ENCODE measurements around the gene TGFBRAP1.

The TGFBRAP1 gene

DNA sequence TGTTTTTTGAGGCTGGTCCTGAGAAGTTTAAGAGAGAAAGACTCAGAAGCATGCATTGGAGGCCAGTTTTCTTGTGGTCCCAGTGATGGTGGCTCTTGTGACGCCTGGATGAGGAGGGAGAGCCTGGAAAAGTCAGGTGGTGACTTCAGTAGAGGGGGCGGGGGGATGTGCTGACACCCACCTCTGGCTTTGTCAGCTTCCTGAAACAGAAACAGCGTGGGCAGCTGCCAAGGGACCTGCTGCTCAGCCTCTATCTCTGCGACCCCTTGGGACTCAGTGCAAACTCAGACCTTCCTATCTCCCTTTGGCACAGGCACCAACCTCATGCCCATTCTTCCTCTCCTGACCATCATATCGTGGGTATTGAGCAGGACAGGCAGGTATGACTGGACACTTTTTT, 6.4 kb downstream of the TGFBRAP1 start:
- no peak for DNase-seq (ENCODE audit: low read depth, low spot score)
- no peak overlapping the region for H3K4me3 ChIP-seq (ENCODE audit: low read length)

DNA sequence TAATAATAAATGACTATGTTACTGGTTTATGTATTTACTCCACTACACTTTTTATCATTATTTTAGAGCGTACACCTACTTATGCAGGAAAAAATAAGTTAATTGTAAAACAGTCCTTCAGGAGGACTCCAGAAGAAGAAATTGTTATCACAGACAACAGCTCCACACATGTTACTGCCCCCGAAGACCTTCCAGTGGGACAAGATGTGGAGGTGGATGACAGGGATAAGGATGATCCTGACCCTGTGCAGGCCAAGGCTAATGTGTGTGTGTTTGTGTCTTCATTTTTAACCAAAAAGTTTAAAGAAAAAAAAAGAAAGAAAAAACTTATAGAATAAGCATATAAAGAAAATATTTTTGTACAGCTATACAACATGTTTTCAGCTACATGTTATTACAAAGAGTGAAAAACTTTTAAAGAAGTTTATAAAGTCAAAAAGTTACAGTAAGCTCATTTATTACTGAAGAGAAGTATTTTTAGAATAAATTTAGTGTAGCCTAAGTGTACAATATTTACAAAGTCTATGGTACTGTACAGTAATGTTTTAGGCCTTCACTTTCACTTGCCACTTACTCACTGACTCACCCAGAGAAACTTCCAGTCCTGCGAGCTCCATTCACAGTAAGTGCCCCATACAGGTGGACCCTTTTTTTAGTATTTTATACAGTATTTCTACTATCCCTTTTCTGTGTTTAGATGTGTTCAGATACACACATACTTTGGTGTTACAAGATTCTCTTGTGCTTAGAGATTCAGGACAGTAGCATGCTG, 7.5 kb downstream of the TGFBRAP1 start:
- H3K4me3 ChIP-seq (ENCODE audit: low read length), result no peak overlapping the region
- no peak for DNase-seq (ENCODE audit: low read depth, low spot score)

DNA sequence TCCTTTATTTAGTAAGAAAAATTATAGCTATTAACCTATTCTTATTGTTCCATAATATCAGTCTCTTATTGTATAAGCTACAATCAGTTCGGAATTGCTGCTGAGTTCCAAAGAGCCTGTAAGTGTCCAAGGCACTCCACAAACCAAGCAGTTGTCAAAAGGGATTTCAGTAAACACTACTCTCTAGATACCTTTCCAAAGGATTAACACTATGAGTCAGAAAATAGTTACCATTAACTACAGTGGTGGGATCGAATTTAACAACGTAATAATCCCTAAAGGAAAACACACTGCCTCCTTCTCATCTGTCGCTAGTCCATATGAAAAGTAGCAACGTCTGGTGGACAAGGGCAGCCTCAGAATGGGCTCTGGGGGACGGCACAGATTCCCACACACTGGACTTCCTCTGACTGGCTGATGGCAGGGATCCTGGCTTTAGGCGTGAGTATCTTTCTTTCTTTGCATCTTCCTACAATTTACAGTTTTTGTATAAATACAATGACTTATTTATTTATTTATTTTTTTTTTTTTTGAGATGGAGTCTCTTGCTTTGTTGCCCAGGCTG, 8.8 kb downstream of the TGFBRAP1 start:
- no peak for DNase-seq (ENCODE audit: low read depth, low spot score)
- H3K4me3 ChIP-seq (ENCODE audit: low read length), result no peak overlapping the region

DNA sequence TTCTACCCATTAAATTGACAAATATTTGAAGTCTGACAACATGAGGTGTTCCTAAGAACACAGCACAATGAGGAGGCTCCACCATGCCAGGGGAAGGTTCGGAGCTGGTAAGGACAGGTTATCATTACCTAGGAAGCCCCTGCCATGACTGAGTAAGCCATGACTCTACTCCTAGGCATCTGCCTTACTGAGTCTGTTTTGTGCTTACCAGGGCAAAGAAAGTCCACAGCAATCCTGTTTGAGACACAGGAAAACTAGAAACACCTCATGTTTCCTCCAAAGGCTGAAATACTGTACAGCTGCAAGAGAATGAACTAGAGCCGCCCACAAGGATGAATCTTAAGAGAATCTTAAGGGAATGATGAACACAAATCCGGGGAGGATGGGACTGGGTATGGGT, 11.6 kb downstream of the TGFBRAP1 start:
- no peak for DNase-seq (ENCODE audit: low read depth, low spot score)
- no peak overlapping the region for H3K4me3 ChIP-seq (ENCODE audit: low read length)

DNA sequence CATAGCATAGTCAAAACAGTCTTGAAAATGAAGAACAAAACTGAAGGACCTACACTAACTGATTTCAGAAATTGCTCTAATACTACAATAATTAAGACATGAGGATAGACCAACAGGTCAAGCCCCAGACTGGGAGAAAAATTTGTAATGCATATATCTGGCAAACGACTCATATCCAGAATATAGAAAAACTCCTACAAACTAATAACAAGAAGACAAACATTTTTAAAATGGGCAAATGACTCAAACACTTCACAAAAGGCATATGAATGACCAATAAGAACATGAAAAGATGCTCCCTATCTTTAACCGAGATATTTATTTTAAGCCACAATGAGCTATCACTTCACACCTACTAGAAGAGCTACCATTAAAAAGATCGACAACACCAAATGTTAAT, 14.2 kb downstream of the TGFBRAP1 start:
- no peak overlapping the region for H3K4me3 ChIP-seq (ENCODE audit: low read length)
- no peak for DNase-seq (ENCODE audit: low read depth, low spot score)

DNA sequence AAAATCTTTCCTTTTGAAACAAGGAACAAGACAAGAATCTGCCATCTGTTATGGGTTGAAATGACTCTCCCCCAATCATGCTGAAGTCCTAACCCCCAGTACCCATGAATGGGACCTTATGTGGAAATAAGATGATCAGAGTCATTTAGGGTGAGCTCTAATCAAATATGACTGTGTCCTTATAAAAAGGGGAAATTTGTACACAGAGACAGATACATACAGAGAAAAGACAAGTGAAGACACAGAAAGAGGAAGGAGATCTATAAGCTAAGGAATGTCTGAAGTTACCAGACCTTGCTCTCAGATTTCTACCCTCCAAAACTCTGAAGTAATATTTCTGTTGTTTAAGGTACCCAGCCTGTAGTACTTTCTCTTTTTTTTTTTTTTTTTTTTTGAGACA, 15.7 kb downstream of the TGFBRAP1 start:
- no peak overlapping the region for H3K4me3 ChIP-seq (ENCODE audit: low read length)
- no peak for DNase-seq (ENCODE audit: low read depth, low spot score)

DNA sequence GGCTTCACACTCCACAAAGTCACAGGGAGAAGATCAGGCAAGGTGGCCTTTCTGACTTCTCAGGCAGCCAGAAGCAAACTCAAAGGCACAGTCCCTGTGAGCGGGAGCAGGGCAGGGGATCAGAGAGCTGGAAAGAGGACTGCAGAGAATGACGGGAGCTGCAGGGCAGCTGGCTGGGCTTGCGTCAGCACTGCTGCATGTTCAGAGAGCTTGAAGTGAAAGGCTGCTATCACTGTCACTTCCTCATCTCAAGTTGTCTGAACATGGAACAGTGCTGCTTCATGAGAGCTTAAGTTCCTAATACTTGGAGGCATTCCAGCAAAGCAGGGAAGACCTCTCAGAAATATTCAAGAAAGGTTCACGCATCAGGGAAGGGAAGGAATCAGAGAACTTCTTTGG, 20.4 kb downstream of the TGFBRAP1 start:
- no peak overlapping the region for H3K4me3 ChIP-seq (ENCODE audit: low read length)
- no peak for DNase-seq (ENCODE audit: low read depth, low spot score)

DNA sequence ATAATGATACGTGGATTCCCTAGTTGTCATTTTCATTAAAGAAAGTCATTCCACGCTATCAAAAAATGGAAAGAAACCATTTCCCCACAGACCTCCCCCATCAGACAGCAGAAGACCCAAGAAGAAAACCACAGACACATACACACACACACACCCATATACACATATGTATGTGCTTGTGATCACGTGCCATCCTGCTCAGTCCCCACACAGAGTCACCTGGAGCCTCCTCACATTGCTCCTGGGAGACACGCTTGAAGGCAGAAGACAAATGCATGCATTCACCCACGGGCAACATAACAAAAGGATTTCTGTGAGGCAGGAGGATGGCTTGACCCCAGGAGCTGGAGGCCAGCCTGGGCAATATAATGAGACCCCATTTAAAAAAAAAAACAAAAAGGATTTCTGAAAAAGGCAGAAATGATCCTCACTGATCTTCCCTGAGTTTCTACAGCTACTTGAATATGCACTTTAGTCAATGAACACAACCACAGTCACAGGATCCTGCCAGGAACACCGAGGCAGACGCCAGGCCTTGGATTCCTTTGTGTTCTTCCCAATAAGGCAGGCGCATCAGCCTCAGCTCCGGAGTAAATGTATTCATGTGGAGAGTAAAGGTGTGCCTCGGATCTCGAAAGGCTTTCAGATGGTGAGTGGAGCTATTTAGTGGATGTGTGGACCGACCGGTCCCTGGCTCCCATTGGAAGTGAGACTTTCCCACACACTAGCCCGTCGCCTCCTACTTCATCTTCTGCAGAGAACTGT, 21.0 kb downstream of the TGFBRAP1 start:
- peak; percentile 60 for DNase-seq (ENCODE audit: low read depth, low spot score)
- H3K4me3 ChIP-seq (ENCODE audit: low read length), result no peak overlapping the region

DNA sequence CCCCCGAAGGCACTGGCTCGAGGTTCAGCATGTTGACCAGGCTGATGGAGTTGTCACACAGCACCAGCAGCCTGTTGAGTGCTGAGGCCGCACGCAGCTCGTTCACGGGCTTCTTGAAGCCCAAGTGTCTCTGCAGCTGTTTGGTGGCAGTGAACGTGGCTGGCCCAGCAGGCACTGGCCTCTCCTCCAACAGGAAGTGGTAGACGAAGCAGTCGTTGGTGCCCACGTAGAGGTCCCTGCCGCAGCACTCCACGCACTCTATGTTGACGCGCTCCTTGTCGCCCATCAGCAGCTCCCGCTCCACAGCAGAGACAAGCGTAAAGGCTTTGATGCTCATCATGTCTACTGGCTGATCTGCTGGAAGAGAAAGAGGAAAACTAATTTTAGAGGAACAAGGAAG, 21.6 kb downstream of the TGFBRAP1 start:
- H3K4me3 ChIP-seq (ENCODE audit: low read length), result no peak overlapping the region
- peak; percentile 60 for DNase-seq (ENCODE audit: low read depth, low spot score)

DNA sequence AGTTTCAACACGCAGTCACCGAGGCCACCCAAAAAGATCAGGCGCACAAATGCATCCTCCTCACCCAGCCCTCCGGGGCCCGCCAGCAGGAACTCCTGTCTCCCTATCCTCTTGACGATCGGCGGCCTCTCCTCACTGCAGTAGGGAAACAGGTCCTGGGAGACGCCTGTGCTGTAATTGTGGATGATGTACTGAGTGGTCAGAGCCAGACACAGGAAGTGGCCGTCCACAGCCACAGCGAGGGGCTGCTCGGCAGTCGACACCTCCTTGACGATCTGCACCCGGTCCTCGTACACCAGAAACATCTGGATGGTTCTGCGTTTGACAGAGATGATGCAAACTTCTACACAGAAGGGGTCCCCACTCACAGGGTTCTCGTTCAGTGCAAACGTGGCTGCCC, 22.0 kb downstream of the TGFBRAP1 start:
- no peak overlapping the region for H3K4me3 ChIP-seq (ENCODE audit: low read length)

DNA sequence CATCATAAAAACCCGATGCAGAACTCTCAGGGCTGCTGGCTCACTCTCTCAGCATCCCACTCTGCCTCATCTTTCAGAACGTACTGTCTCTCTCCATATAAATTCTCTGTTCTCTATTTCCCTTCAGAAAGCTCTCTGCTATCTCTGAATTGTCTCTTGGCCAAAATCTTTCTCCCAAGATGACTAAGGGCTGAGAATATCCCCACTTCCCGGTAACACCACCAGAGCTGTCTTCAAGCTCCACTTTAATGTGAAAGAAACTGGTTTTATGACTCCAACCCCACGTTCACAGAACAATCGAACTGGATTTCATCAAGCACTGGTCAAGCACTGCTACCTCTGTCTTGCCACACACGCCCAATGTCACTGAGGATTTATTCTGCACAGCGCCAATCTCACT, 22.4 kb downstream of the TGFBRAP1 start:
- no peak overlapping the region for H3K4me3 ChIP-seq (ENCODE audit: low read length)
- no peak for DNase-seq (ENCODE audit: low read depth, low spot score)

More for the DNA sequence above, 22.0 kb downstream of the TGFBRAP1 start:
- DNase-seq (ENCODE audit: low read depth, low spot score), result no peak

DNA sequence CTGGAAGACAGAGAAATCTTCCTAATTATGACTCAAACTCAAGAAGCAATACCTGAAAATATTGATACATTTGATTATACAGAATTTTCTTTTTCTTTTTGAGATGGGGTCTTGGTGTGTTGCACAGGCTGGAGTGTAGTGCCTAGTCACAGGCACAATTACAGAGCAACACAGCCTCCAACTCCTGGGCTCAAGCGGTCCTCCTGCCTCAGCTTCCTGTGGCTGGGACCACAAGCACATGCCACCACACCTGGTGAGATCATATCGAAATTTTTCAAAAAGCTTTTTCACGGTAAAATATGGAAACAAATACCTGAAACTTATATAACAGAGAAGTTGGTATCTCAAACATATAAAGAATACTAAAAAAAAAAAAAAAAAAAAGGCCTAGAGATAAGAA, 27.9 kb downstream of the TGFBRAP1 start:
- no peak overlapping the region for H3K4me3 ChIP-seq (ENCODE audit: low read length)
- peak; percentile 70 for DNase-seq (ENCODE audit: low read depth, low spot score)

DNA sequence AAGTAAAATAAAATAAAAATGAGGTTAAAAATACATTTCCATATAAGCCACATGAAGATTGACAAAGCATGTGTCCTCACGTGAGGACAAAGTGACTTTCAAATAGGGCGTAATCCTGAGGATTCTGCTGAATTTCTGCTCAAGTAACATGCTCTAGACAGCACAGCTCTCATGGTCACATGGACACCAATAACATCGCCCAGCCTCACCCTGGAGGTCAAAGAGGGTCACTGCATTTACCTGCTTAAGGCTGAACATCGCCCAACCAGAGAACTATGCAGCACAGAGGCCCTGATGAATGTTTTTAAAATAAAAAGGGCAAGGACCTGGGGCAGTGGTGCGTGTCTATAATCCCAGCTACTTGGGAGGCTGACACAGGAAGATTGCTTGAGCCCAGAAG, 30.2 kb downstream of the TGFBRAP1 start:
- no peak overlapping the region for H3K4me3 ChIP-seq (ENCODE audit: low read length)
- no peak for DNase-seq (ENCODE audit: low read depth, low spot score)

DNA sequence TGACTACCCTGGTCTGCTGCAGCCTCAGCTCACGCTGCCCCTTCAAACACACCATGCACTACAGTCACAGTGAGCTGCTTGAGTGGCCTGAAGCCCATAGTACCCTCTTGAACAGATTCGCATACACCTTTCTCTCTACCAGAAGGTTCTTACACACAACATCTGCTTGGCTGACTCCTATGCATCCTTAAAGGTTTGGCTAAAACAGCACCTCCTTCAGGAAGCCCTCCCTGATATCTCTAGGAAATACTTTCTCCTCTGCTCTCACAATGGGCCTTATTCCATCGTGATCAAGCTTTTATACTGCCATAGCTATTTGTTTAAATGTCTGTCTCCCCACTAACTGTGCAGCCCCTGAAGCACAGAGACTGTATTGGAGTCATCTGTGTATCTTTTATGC, 31.5 kb downstream of the TGFBRAP1 start:
- no peak for DNase-seq (ENCODE audit: low read depth, low spot score)
- no peak overlapping the region for H3K4me3 ChIP-seq (ENCODE audit: low read length)

DNA sequence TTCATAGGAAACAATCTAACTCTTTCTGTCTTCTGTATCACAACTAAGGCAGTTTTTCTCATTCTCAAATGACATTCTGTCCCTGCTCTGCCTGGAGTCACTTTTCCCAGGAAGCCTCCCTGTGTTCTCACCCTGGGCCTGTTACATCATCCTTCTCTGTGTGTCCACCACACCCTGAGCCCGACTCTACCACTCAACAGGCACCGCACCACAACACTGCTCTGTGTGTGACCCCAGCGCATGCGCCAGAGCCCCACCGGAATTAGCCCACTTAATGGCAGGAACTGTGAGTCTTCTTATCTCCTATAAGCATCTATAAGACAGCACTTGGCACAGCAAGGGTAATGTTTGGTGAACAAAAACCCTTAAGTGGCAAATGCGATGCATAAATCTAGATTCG, 32.3 kb downstream of the TGFBRAP1 start:
- peak; percentile 90 for DNase-seq (ENCODE audit: low read depth, low spot score)
- H3K4me3 ChIP-seq (ENCODE audit: low read length), result no peak overlapping the region

DNA sequence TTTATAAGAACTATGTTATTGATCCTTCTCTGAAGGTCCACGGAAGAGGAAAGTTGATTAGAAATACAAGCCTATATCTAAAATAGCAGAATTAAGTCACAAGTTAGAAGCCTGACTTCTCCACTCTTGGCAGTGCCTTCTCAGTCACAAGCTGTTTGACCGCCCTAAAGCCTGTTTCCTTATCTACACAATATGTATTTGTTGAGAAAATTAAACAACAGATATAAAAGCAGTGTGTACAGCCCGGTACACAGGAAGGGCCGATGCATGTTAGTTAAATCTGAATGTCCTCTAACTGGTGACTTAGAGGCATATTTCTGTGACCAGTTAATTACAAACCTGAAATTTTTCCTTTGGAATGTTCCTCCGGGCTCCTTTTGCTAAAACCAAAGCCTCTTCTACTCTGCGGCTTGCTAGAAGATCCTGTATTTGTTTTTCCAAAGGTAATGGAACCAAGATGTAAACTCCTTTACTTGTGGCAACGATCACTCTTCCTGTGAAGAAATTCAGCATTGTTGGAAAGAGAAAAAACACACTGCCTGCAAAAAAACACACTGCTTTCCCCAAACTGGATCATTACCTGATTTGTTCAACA, 33.4 kb downstream of the TGFBRAP1 start:
- no peak for DNase-seq (ENCODE audit: low read depth, low spot score)
- no peak overlapping the region for H3K4me3 ChIP-seq (ENCODE audit: low read length)

DNA sequence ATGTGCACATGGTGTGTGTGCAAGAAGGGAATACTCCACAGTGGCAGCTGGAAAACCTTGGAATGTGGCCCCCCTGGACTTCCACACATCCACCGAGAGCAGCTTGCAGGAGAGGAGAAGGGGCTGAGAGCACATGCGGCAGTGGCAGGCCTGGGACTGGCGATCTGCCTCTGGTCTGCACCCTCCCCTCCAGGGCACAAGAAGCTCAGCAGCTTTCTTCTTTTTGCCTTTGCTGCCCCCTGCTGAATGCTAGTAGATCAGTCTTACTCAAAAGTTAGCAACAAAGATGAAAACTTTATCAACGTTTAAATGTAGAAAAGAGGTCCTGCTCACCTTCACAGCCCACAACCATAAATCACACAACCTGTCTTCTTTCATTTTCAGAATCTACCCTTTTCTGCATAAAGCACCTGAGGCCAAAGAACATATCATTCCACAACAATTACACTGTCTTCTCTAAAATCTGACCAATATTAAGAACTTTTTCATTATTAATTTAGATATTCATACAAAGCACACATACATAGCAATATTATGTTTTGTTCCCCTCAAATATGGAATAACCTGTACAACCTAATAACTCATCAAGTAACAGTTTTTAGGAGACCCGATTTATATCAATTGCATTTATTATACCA, 34.6 kb downstream of the TGFBRAP1 start:
- peak; percentile 68 for DNase-seq (ENCODE audit: low read depth, low spot score)
- no peak overlapping the region for H3K4me3 ChIP-seq (ENCODE audit: low read length)

DNA sequence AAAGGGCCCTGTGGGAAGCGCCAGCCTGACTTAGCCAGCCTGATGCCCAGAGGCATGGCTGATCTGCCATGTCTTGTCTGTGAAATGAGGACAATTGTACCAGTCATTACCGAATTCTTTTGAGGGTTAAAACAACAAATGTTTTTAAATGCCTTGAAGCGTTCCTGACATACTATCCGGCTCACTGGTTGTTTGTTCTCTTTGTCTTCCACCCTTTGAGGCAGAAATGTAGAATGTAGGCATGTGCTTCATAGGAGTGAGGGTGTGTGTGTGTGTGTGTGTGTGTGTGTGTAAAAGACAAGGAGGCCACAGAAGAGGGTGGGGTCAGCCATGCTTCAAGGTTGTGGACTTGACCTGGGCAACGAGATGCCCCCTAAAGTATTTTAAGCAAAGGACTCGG, 35.5 kb downstream of the TGFBRAP1 start:
- no peak for DNase-seq (ENCODE audit: low read depth, low spot score)

DNA sequence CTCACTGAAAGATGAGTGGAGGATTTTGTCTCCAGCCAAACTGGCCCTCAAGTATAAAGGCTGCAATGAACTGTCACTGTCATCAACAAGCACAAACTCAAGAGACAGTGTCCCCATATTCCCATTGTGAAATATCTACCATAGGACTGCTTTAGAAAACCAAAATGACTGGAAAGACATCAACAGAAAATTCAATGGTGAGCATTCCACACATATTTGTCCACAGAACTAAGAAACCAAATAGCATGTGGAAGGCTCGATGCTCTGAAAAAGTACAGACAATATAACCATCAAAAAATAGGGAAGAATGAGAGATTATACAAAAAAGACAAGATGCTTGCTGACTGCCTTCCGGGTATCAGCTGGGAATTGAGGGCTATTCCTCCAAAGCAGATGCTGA, 37.6 kb downstream of the TGFBRAP1 start:
- H3K4me3 ChIP-seq (ENCODE audit: low read length), result no peak overlapping the region
- no peak for DNase-seq (ENCODE audit: low read depth, low spot score)

More for the DNA sequence above, 35.5 kb downstream of the TGFBRAP1 start:
- H3K4me3 ChIP-seq (ENCODE audit: low read length), result no peak overlapping the region
